DOHH2 (cell line): ENCODE results near the gene KIRREL3.

Source experiments
- H3F3A ChIP-seq: fragments of 200-600 bp; sonication (generic), shearing (Covaris generic); 2 replicates; pipeline ENCODE4 v1.6.0; 2016; ENCODE audit warnings: antibody characterized with exemption, mild to moderate bottlenecking; ENCODE audit not compliant: control insufficient read depth, insufficient read depth
- H3K27ac ChIP-seq: fragments of 200-600 bp; sonication (generic); 2 replicates; pipeline ENCODE4 v1.5.1; 2014; ENCODE audit warnings: low read depth, mild to moderate bottlenecking, low read length, moderate library complexity
- H3K27me3 ChIP-seq: fragments of 200-600 bp; sonication (generic); 2 replicates; pipeline ENCODE4 v1.6.1; 2014; ENCODE audit warnings: mild to moderate bottlenecking, low read length, mixed read lengths; ENCODE audit not compliant: control insufficient read depth
- H3K36me3 ChIP-seq: fragments of 200-600 bp; sonication (generic); 2 replicates; pipeline ENCODE4 v1.6.1; 2014; ENCODE audit warnings: mild to moderate bottlenecking, low read length, moderate library complexity, mixed read lengths; ENCODE audit not compliant: control insufficient read depth
- H3K4me1 ChIP-seq: fragments of 200-600 bp; sonication (generic); 2 replicates; pipeline ENCODE4 v1.6.1; 2014; ENCODE audit warnings: mild to moderate bottlenecking, low read length, mixed read lengths; ENCODE audit not compliant: control insufficient read depth
- H3K4me2 ChIP-seq: fragments of 200-600 bp; sonication (generic); 2 replicates; pipeline ENCODE4 v1.6.0; 2014; ENCODE audit warnings: mild to moderate bottlenecking, low read length, moderate library complexity
- H3K4me3 ChIP-seq: fragments of 200-600 bp; sonication (generic); 2 replicates; pipeline ENCODE4 v1.5.1; 2014; ENCODE audit warnings: mild to moderate bottlenecking, low read length, mixed read lengths
- H3K79me2 ChIP-seq: fragments of 200-600 bp; sonication (generic); 2 replicates; pipeline ENCODE4 v1.6.1; 2014; ENCODE audit warnings: mild to moderate bottlenecking, low read length, mixed read lengths; ENCODE audit not compliant: control insufficient read depth
- H3K9me2 ChIP-seq: fragments of 200-600 bp; sonication (generic); replicated peaks from 2 replicates; pipeline ENCODE4 v1.6.1; 2014; ENCODE audit warnings: mild to moderate bottlenecking, low read length, mixed read lengths; ENCODE audit not compliant: control insufficient read depth
- H3K9me3 ChIP-seq: fragments of 200-600 bp; sonication (generic); 2 replicates; pipeline ENCODE4 v1.6.1; 2014; ENCODE audit warnings: antibody characterized with exemption, low read length, mixed read lengths; ENCODE audit not compliant: control insufficient read depth, insufficient read depth
- H4K20me1 ChIP-seq: fragments of 200-600 bp; sonication (generic); 2 replicates; pipeline ENCODE4 v1.6.0; 2014; ENCODE audit warnings: low read depth, mild to moderate bottlenecking, antibody characterized with exemption, low read length, moderate library complexity; ENCODE audit not compliant: control insufficient read depth, insufficient read depth
- EZH2phosphoT487 ChIP-seq: fragments of 200-600 bp; sonication (generic); IDR thresholded peaks from 2 replicates; pipeline ENCODE4 v1.6.1; 2017; ENCODE audit warnings: borderline replicate concordance, mild to moderate bottlenecking, antibody characterized with exemption, low read length, moderate library complexity, mixed read lengths
- TF ChIP-seq, protein P1 (sequence below): fragments of 200-600 bp; sonication (generic); IDR thresholded peaks from one replicate; pipeline ENCODE4 v1.5.1; 2014; ENCODE audit warnings: antibody characterized with exemption, mild to moderate bottlenecking, low read depth, low read length; ENCODE audit not compliant: poor library complexity, severe bottlenecking

Gene KIRREL3

DNA sequence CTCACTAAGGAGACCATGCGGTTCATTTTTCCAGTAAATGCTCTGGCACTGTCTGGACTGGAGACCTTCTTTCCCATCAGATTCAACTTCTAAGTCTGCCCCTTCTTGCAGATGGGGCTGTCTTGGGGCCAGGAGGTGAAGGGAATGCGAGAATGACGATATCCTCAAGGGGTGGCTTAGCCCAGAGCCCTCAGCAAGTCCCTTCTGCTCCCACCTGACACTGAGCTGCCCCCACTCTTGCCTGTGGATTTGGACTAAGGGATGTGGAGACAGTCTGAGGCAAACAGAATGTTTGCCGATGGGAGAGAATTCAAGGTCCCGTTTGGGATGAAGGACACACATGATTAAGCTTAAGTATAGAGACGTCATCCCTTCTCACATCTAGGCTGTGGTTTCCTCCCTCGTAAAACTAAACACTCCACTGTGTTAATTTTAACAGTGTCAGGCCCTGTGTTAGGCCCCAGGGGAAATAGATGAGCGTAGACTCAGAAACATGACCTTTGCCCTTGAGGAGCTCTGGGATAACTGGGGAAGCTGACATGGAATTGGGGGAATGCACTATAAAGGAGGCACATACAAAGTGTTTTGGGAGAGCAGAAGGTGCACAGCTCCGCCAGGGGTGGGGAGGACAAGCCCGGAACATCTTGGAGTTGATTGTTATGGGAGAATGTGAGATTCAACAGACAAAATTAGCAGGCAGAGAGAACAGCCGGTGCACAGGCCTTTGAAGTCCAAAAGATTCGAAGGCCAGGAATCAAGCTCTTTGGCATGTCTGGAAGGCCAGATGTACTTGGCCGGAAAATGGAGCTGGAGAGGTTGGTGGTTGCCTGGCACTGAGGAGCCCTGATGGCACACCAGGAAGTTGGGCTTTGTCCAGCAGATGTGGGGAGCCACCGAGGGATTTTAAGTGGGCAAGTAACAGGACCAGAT, 573.5 kb downstream of the KIRREL3 start:
- Histone ChIP-seq H3K4me2 (peak overlapping the region; percentile 45), H4K20me1 (no peaks in the 10 kb centered on the region)

DNA sequence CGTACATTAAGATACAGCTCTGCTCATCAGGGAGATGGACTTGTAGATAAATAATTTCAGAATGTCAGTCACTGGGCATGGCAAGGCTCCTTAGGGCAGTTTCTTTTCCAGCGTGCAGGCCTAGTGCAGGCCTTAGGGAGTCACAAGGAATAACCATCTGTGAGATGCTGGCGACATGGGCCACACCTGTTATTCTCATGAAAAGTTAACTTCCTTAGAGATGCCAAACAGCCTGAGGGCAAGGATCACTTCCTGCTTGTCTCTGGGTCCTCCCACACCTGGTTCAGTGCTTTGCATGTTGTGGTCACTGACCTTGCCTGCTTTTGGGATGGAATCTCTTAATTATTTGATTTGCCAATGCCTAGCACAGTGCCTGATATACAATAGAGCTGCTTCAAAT, 574.5 kb downstream of the KIRREL3 start:
- Histone ChIP-seq H3K9me2 (no peaks in the 10 kb centered on the region), H3F3A (no peaks in the 10 kb centered on the region), H3K36me3 (no peaks in the 10 kb centered on the region), H3K27ac (no peak overlapping the region), H4K20me1 (no peaks in the 10 kb centered on the region), H3K27me3 (no peaks in the 10 kb centered on the region), H3K4me1 (peaks cover 27% of the 10 kb centered on the region), H3K4me2 (no peak overlapping the region), H3K9me3 (no peaks in the 10 kb centered on the region), H3K4me3 (no peak overlapping the region), H3K79me2 (no peaks in the 10 kb centered on the region)
- no peak for TF ChIP-seq EZH2phosphoT487
- TF ChIP-seq, protein P1, sequence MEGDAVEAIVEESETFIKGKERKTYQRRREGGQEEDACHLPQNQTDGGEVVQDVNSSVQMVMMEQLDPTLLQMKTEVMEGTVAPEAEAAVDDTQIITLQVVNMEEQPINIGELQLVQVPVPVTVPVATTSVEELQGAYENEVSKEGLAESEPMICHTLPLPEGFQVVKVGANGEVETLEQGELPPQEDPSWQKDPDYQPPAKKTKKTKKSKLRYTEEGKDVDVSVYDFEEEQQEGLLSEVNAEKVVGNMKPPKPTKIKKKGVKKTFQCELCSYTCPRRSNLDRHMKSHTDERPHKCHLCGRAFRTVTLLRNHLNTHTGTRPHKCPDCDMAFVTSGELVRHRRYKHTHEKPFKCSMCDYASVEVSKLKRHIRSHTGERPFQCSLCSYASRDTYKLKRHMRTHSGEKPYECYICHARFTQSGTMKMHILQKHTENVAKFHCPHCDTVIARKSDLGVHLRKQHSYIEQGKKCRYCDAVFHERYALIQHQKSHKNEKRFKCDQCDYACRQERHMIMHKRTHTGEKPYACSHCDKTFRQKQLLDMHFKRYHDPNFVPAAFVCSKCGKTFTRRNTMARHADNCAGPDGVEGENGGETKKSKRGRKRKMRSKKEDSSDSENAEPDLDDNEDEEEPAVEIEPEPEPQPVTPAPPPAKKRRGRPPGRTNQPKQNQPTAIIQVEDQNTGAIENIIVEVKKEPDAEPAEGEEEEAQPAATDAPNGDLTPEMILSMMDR = no peak

More for the DNA sequence above, 573.5 kb downstream of the KIRREL3 start:
- no peaks in the 10 kb centered on the region for H3K9me2 ChIP-seq
- TF ChIP-seq, protein P1 = no peak
- no peak for TF ChIP-seq EZH2phosphoT487
- no peaks in the 10 kb centered on the region for H3F3A ChIP-seq
- no peak overlapping the region for H3K27ac ChIP-seq
- no peaks in the 10 kb centered on the region for H3K36me3 ChIP-seq
- H3K79me2 ChIP-seq = no peaks in the 10 kb centered on the region
- peaks cover 24% of the 10 kb centered on the region for H3K4me1 ChIP-seq
- peak overlapping the region; percentile 13; the same call in 1 of the 2 replicates for H3K4me3 ChIP-seq
- no peaks in the 10 kb centered on the region for H3K27me3 ChIP-seq
- H3K9me3 ChIP-seq = no peaks in the 10 kb centered on the region

DNA sequence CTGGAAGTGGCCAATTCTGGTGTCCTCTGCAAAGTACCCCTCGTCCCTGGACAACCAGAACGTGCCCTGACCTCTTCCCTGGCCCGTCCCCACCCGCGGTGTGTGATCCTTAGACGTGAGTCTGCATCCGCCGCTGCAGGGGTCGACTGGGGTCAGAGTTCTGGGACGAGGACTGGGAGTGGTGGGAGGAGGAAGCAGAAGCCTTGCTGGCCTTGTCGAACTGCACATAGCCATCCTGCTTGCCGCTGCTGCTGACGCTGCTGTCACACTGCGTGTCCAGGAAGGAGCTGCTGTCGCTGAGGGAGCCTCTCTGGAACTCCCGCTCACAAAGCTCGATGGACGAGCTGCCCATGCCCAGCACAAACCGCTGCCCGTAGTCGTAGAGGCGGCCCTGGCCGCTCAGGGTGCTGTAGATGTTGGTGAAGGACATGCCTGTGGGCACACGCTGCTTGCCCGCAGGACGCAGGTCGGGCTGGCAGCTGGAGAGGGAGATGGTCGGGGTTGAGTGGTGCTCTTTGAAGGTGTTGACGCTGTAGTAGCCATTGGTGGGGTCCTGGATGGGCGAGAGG, 576.0 kb downstream of the KIRREL3 start:
- Histone ChIP-seq H3K79me2 (no peaks in the 10 kb centered on the region), H3K27me3 (no peaks in the 10 kb centered on the region), H3K9me3 (no peaks in the 10 kb centered on the region), H3K4me1 (peaks cover 41% of the 10 kb centered on the region), H3K4me3 (no peak overlapping the region), H4K20me1 (no peaks in the 10 kb centered on the region), H3F3A (peaks cover 3% of the 10 kb centered on the region; the same call in 1 of the 2 replicates), H3K27ac (no peak overlapping the region), H3K9me2 (no peaks in the 10 kb centered on the region), H3K36me3 (no peaks in the 10 kb centered on the region), H3K4me2 (no peak overlapping the region)
- TF ChIP-seq, protein P1 = no peak
- TF ChIP-seq EZH2phosphoT487 = no peak
